ENCODE measurements around the gene SREBF2.
A peak's percentile ranks its signal among the peaks of the same experiment; 100 is the strongest.

SREBF2 gene

DNA sequence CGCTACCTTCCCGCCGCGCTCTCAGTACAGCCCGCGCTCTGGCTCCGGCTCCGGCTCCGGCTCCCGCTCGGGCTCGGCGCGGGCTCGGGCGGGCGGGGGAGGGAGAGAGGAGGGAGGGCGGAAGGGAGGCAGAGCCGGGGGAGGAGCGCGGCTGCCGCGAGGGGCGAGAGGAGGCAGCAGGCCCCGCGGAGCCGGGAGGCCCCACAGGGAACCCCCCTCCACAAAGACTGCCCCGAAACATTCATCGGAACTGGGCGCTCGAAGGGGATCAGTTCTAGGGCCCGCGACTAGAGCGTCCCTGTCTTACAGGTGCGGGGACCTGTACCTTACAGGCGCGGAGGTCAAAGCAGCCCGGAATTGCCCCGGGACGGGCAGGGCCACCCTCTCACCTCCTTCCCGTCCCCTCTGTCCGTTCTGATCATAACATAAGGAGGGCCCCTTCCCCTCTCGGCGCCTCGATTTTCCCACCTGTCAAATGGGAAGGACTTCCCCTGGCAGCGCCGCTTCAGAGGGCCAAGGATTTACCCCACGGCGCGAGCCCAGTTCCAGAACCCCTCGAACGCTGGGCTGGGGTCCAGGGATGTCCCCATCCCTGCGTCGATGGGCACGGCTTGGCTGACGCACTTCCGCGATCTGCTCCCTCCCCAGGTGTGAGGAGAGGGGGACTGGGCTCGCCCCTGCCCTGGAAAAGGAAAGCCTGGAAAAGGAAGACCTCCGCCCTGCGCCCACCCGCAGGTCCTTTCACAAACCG lies 82.3 kb downstream of the SREBF2 start, which contains the start of gene SHISA8:
Gene SHISA8 (minus strand): TSS at position 40 of the 751 bp plus-strand sequence. CDS start 407 bp downstream, outside the sequence.
- Mint-ChIP-seq H3K4me1 (peaks cover 18% of the 10 kb centered on the region), H3K9me3 (no peaks in the 10 kb centered on the region), H3K36me3 (ENCODE audit: low read depth) (no peaks in the 10 kb centered on the region), H3K27me3 (ENCODE audit: low read depth) (peaks cover 86% of the 10 kb centered on the region), H3K4me3 (peak within 1 kb of the TSS; percentile 46 to 66 (median 56)), H3K27ac (no peak within 1 kb of the TSS)
- TF ChIP-seq CTCF (IDR thresholded peaks at IDR 0.05; ENCODE audit: unreplicated experiment in 3 of 3) = no peak

DNA sequence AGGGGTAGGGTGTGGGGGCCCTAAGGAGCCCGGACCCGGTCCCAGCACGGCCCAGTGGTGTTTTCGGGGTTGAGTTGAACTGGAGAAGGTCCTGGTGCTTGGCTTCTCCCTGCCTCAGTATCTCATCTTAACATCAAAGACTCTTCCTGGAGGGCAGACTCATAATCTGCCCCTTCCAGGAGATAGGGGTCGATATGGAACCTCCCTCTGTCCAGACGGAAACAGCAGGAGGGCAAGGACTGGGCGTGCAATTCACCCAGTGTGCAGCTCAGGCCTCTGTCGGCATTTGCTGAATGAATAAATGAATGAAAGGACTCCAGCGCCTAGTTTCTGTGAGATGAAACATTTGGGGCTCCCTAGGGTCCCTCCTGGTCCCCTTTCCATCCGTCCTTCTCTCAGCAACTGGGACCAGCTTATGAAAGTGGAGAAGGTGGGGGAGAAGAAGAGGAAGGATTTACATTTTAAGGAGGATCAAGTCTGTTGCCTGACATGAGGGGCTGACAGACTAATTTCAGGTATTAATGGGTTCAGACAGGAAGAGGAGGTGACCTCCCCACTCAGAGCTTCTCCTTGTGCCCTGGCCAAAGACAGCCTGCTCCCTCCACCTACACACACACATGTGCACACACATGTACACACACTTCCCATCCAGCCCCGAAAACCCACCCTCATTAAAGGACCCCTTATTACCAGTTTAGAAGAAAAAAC lies 83.0 kb downstream of the SREBF2 start:
- Mint-ChIP-seq H3K27me3 (ENCODE audit: low read depth) (peaks cover 84% of the 10 kb centered on the region), H3K4me3 (peak overlapping the region; percentile 46 to 66 (median 64)), H3K9me3 (no peaks in the 10 kb centered on the region), H3K27ac (no peak overlapping the region), H3K36me3 (ENCODE audit: low read depth) (no peaks in the 10 kb centered on the region), H3K4me1 (peaks cover 18% of the 10 kb centered on the region)
- TF ChIP-seq CTCF (IDR thresholded peaks at IDR 0.05; ENCODE audit: unreplicated experiment in 3 of 3) = no peak

GRCh38 chr22:41916745-41917358 lies 83.9 kb downstream of the SREBF2 start:
- no peaks in the 10 kb centered on the region for H3K36me3 Mint-ChIP-seq (ENCODE audit: low read depth)
- peak overlapping the region in 2 of 3 experiments; percentile 6 to 34 for H3K4me3 Mint-ChIP-seq
- peaks cover 13% of the 10 kb centered on the region for H3K4me1 Mint-ChIP-seq
- no peaks in the 10 kb centered on the region for H3K9me3 Mint-ChIP-seq
- no peak overlapping the region for H3K27ac Mint-ChIP-seq
- no peak for TF ChIP-seq CTCF (IDR thresholded peaks at IDR 0.05; ENCODE audit: unreplicated experiment in 3 of 3)
- H3K27me3 Mint-ChIP-seq (ENCODE audit: low read depth) = peaks cover 78% of the 10 kb centered on the region

DNA sequence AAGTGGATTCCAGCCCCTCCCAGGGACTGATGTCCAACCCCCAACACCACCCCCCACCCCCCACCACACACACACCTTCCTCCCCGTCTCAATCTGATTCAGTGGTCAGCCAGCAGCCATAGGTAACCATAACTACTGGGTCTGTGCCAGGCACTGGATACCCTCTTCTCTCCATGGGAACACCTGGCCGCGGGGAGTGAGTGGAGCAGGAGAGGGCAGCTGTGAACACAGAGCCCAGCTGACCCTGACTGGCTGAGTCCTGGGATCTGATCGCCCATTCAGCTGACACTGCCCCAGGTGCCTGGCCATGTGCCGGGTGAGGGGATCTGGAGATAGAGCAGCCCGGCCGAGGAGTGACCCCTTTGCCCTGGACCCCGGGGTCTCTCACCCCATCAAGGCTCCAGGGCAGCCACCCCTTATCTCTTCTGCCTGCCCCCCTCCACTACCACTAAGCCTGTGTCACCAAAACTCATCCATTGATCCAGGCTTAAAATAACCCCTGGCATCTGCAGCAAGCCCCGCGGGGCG lies 84.5 kb downstream of the SREBF2 start:
- no peak overlapping the region for H3K27ac Mint-ChIP-seq
- H3K4me3 Mint-ChIP-seq = no peak overlapping the region
- H3K4me1 Mint-ChIP-seq = peaks cover 13% of the 10 kb centered on the region
- H3K9me3 Mint-ChIP-seq = no peaks in the 10 kb centered on the region
- H3K27me3 Mint-ChIP-seq (ENCODE audit: low read depth) = peaks cover 76% of the 10 kb centered on the region
- TF ChIP-seq CTCF (IDR thresholded peaks at IDR 0.05; ENCODE audit: unreplicated experiment in 3 of 3) = no peak
- H3K36me3 Mint-ChIP-seq (ENCODE audit: low read depth) = no peaks in the 10 kb centered on the region

DNA sequence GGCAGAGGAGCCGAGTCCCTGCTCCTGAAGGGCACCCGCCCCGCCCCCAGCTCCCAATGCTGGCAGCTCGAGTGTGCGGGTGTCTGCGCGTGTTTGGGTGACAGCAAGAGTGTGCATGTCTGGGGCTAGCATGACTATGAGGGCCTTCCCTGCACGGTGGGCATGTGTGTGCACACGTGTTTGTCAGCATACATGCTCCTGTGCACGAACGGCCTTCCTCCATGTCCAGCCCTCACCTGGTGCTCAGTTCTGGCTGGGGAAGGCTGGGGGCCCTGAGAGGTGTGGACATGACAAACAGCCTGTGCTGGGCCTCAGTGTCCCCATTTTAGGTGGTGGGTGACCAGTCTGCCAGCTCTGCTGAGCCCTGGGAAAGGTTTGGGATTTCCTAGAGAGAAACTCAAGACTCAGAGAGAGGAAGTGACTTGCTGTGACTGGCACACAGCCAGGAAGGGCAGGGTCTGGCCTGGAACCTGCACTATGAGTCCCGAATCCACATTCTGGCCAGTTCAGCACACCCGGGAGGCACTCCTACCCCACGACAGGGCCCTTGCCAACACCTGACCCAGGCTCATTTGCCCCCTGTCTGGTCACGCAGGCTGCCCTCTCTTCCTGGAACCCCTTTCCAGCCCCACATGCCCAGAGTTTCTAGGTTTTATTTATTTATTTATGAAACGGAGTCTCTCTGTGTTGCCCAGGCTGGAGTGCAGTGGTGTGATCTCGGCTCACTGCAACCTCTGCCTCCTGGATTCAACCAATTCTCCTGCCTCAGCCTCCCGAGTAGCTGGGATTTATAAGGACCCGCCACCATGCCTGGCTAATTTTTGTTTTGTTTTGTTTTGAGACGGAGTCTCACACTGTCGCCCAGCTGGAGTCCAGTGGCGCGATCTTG lies 85.2 kb downstream of the SREBF2 start:
- peaks cover 69% of the 10 kb centered on the region for H3K27me3 Mint-ChIP-seq (ENCODE audit: low read depth)
- H3K4me1 Mint-ChIP-seq = peaks cover 13% of the 10 kb centered on the region
- no peak overlapping the region for H3K27ac Mint-ChIP-seq
- no peaks in the 10 kb centered on the region for H3K36me3 Mint-ChIP-seq (ENCODE audit: low read depth)
- H3K4me3 Mint-ChIP-seq = peak overlapping the region; percentile 62 to 77 (median 68)
- no peak for TF ChIP-seq CTCF (IDR thresholded peaks at IDR 0.05; ENCODE audit: unreplicated experiment in 3 of 3)
- H3K9me3 Mint-ChIP-seq = no peaks in the 10 kb centered on the region

All from nephron (organoid).